Muscle layer of duodenum (tissue), 2 donors: ENCODE measurements around the gene UQCC5.

Experiments
- H3K27ac ChIP-seq: one replicate; pipeline ENCODE4 v1.7.0; 2013; ENCODE audit warnings: mild to moderate bottlenecking, low read length
- H3K27me3 ChIP-seq: one replicate; pipeline ENCODE4 v1.7.0; 2013; ENCODE audit warnings: low read depth, mild to moderate bottlenecking, control low read depth, low read length
- H3K36me3 ChIP-seq, 2 donors: one replicate each; pipeline ENCODE4 v1.7.0; 2013; ENCODE audit warnings: low read length in 2 of 2, control low read depth in 1 of 2, mild to moderate bottlenecking in 1 of 2; ENCODE audit not compliant: insufficient read depth in 2 of 2, control insufficient read depth in 1 of 2
- H3K4me1 ChIP-seq, 2 donors: one replicate each; pipeline ENCODE4 v1.7.0; 2013; ENCODE audit warnings: low read length in 2 of 2, mild to moderate bottlenecking in 2 of 2, control low read depth in 1 of 2, moderate library complexity in 1 of 2; ENCODE audit not compliant: insufficient read depth in 2 of 2, control insufficient read depth in 1 of 2
- H3K4me3 ChIP-seq, 2 donors: one replicate each; pipeline ENCODE4 v1.7.0; 2013; ENCODE audit warnings: low read length in 2 of 2, low read depth in 1 of 2, mild to moderate bottlenecking in 1 of 2
- H3K9me3 ChIP-seq, 2 donors: one replicate each; pipeline ENCODE4 v1.7.0; 2013; ENCODE audit warnings: low read length in 2 of 2, control low read depth in 1 of 2, mild to moderate bottlenecking in 1 of 2; ENCODE audit not compliant: control insufficient read depth in 1 of 2
- donor health status: healthy.

UQCC5 gene

DNA sequence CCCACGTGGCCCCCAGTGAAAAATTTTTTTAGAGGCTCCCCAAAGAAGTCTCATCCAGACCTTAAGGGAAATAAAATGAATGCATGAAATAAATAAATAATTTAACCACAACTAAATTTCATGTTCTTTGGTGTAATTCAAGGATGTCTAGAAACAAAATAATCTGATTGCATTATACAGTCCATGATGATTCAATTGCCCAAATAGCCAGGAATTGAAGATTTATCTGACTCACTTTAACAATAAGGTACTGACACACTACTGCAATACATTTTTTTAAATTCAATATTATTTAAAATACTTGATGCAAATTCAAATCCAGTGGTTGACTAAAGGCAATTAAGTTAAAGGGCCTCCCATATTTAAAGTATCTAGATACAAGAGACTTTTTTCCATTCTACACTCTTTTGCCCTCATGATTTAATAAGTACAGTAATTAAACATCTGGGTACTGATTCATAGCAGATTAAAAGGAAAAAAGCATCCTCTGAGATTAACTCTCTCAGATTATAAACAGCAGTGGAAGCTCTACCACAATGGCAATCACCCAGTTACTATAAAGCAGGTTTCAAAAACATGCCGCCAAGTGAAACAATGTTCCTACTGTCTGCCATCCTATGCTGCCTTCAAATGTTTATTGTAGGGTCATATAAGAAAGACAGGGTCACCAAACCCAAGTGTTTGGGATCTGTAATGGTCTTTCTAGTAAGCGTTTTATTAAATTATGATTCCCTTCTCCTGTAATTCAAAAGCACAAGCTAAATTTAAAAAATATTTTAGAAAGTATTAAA, 9.9 kb downstream of the UQCC5 start:
- no peak overlapping the region for H3K27ac ChIP-seq
- H3K4me1 ChIP-seq = no peaks in the 10 kb centered on the region
- no peak overlapping the region for H3K4me3 ChIP-seq
- H3K36me3 ChIP-seq = peaks cover 33 to 44% of the 10 kb centered on the region in 2 donors
- H3K9me3 ChIP-seq = no peaks in the 10 kb centered on the region
- no peaks in the 10 kb centered on the region for H3K27me3 ChIP-seq

DNA sequence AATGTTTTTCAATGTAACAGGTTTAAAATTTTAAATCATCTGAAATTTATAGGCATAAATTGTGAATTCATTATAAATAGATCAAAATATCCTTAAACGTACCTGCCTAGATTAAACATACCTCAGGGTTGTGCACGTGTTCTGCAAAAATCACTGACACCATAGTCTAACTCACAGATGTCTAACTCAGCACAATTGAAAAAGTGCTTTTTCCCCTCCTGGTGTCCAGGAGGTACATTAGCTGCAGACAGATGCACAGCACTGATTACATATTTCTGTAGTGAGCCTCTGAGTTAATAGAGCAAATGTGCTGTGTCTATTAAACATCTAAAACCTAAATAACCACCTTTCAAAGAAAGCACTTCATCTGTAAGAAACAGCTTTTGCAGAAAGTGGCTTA, 10.7 kb downstream of the UQCC5 start:
- Histone ChIP-seq H3K36me3 (peaks cover 28 to 44% of the 10 kb centered on the region in 2 donors), H3K9me3 (no peaks in the 10 kb centered on the region), H3K27ac (no peak overlapping the region), H3K4me1 (no peaks in the 10 kb centered on the region), H3K4me3 (no peak overlapping the region), H3K27me3 (no peaks in the 10 kb centered on the region)

DNA sequence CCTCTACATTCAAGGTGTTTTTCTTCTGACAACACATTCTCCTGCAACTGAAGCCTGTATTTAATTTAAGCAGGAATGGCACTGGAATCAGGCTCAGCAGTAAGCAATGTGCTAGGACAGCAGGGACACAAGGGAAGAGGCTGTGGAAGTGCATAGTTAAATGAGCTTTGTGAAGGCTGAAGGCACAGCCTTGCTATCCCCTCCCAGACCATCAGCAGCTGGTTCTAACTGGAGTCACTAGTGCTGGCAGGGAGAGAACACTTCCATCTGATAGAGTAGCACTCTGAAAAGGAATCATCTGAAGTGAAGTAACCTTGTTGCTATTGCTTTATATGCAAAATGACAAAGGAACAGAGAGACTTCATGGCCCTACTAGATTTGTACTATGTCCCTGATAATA, 14.7 kb downstream of the UQCC5 start:
- Histone ChIP-seq H3K27me3 (no peaks in the 10 kb centered on the region), H3K4me3 (no peak overlapping the region), H3K27ac (no peak overlapping the region), H3K36me3 (peaks cover 42 to 66% of the 10 kb centered on the region in 2 donors), H3K9me3 (no peaks in the 10 kb centered on the region), H3K4me1 (no peaks in the 10 kb centered on the region)

GRCh38 chr3:52552089-52552488, 15.7 kb downstream of the UQCC5 start:
- H3K4me3 ChIP-seq = no peak overlapping the region
- H3K36me3 ChIP-seq = peaks cover 36 to 59% of the 10 kb centered on the region in 2 donors
- H3K27ac ChIP-seq = no peak overlapping the region
- no peaks in the 10 kb centered on the region for H3K9me3 ChIP-seq
- no peaks in the 10 kb centered on the region for H3K27me3 ChIP-seq
- no peaks in the 10 kb centered on the region for H3K4me1 ChIP-seq

- Histone ChIP-seq H3K9me3 (no peaks in the 10 kb centered on the region), H3K4me1 (no peaks in the 10 kb centered on the region), H3K27me3 (no peaks in the 10 kb centered on the region), H3K36me3 (peaks cover 37 to 50% of the 10 kb centered on the region in 2 donors), H3K4me3 (no peak overlapping the region), H3K27ac (no peak overlapping the region)
Measured at GRCh38 chr3:52554026-52554755, 17.8 kb downstream of the UQCC5 start.

- no peak overlapping the region for H3K4me3 ChIP-seq
- peaks cover 40 to 51% of the 10 kb centered on the region in 2 donors for H3K36me3 ChIP-seq
- H3K27ac ChIP-seq = no peak overlapping the region
- H3K9me3 ChIP-seq = no peaks in the 10 kb centered on the region
- no peaks in the 10 kb centered on the region for H3K4me1 ChIP-seq
- no peaks in the 10 kb centered on the region for H3K27me3 ChIP-seq
Measured at GRCh38 chr3:52555056-52555455, 18.7 kb downstream of the UQCC5 start.

DNA sequence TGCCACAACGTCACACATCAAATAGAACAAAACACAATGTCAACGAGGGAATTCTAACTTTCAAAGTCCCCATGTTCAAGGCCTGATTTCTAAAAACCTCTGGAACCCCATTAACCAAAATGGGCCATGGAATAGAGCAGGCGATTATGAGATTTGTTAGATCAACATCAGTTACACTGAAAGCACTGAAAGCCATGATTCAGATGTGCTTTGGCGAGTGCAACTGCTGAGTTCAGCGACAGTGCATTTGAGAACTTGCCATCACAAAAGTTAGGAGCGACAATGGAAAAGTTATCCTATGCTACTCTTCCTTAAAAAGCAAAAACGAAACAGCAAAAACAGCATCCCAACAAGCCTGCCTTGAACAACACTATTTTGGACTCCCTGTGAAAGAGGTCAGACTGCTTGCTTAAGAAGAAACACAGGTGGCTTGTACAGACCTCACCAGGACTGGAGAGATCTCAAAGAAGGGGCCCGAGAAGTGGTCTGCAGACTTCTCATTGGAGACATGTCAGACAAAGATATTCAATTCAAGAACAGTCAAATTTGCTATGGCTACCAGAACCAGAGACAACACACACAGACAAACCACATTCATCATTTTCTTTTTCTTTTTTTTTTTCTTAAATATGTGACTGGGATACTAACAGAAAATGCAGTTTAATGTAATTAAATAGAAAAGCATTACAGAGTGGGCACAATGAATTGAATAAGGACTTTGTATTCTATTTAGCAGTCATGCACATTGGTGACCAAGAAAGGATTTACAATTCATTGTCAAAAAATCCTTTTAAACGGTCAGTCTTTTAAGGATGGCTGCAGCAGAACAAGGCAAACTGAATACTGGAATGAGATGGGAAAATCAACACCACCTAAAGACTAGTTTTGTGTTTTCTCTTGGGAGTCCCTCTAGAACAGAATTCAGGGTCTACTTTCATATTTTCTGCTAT, 20.9 kb downstream of the UQCC5 start:
- Histone ChIP-seq H3K4me3 (no peak overlapping the region), H3K36me3 (peaks cover 44 to 54% of the 10 kb centered on the region in 2 donors), H3K4me1 (no peaks in the 10 kb centered on the region), H3K27me3 (no peaks in the 10 kb centered on the region), H3K27ac (no peak overlapping the region), H3K9me3 (no peaks in the 10 kb centered on the region)

- Histone ChIP-seq H3K9me3 (no peaks in the 10 kb centered on the region), H3K27ac (no peak overlapping the region), H3K36me3 (peaks cover 43 to 50% of the 10 kb centered on the region in 2 donors), H3K27me3 (no peaks in the 10 kb centered on the region), H3K4me3 (no peak overlapping the region), H3K4me1 (no peaks in the 10 kb centered on the region)
Measured at GRCh38 chr3:52558436-52558835, 22.0 kb downstream of the UQCC5 start.

DNA sequence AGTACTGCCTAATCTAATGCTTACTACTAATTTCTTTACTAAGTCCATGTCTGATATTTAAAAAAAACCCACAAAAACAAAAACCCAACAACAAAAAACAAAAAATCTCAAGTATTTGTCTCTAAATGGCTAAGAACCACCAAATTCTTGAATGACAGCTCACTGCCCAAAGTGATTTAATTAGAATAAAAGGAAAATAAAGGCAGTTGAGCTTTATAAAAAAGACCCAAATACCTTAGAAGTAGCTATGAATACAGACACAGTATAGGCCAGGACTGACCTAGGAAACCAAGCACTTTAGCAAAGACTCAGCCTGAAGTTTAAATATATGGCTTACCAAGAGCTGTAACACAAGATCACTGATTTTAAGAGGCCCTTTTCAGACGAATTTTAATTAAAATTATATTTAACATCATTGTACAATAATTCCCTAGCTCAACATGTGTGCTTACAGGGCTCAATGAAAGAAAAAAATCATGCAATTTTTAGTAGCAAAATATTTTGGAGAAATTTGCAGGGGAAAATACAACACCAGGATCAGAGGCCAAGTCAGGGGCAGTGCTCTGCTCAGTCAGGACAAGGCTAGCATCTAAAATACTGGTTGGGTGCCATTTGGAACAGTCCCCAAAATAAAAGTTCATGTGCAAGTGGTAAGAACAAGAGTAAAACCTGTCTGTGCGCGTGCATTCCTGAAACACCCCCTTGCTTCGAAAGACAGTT, 24.8 kb downstream of the UQCC5 start:
- H3K4me3 ChIP-seq = no peak overlapping the region
- no peak overlapping the region for H3K27ac ChIP-seq
- no peaks in the 10 kb centered on the region for H3K9me3 ChIP-seq
- peaks cover 34 to 38% of the 10 kb centered on the region in 2 donors for H3K36me3 ChIP-seq
- H3K4me1 ChIP-seq = no peaks in the 10 kb centered on the region
- H3K27me3 ChIP-seq = no peaks in the 10 kb centered on the region

DNA sequence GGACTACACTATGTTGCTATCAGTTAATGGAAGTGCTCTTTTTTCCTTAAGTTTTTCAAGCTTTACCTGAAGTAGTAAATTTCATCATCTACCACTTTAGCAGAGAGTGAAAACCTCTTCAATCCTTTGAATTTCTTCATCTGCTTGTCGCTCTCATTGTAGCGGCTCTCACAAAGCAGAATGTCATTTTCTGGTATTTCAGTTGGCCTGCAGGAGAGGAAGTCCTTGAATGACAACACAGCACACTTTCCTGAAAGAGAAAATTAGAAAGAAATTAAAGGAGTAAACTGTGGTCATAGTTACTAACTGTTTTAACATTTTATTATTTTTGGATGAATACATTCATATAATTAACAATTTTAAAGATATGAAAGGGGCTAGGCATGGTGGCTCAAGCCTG, 27.6 kb downstream of the UQCC5 start:
- H3K4me3 ChIP-seq = no peak overlapping the region
- peaks cover 28 to 37% of the 10 kb centered on the region in 2 donors for H3K36me3 ChIP-seq
- H3K9me3 ChIP-seq = no peaks in the 10 kb centered on the region
- H3K27me3 ChIP-seq = no peaks in the 10 kb centered on the region
- H3K27ac ChIP-seq = no peak overlapping the region
- no peaks in the 10 kb centered on the region for H3K4me1 ChIP-seq
